BE2C (cell line): ENCODE data around the gene PLEKHA6.

Experiments used
- DNase-seq: peaks from one replicate; pipeline ENCODE4 v3.0.0-alpha.2; 2020
- H3K27me3 ChIP-seq: fragments of 250-450 bp; sonication (Bioruptor Pico); 2 replicates; pipeline ENCODE4 v1.5.1; 2020; ENCODE audit warnings: mild to moderate bottlenecking
- H3K36me3 ChIP-seq: fragments of 250-450 bp; sonication (Bioruptor Pico); 2 replicates; pipeline ENCODE4 v1.5.1; 2020; ENCODE audit warnings: mild to moderate bottlenecking
- H3K4me1 ChIP-seq: fragments of 250-450 bp; sonication (Bioruptor Pico); 2 replicates; pipeline ENCODE4 v1.5.1; 2020
- H3K4me3 ChIP-seq: 2 replicates; pipeline ENCODE4 v1.5.1; 2011; ENCODE audit warnings: low read depth, low read length
- H3K9me3 ChIP-seq: fragments of 250-450 bp; sonication (Bioruptor Pico); 2 replicates; pipeline ENCODE4 v1.5.1; 2020
- TF ChIP-seq, protein P1 (sequence below): IDR thresholded peaks from 2 replicates; pipeline ENCODE4 v1.5.1; 2012; ENCODE audit warnings: mild to moderate bottlenecking, low read depth, low read length

PLEKHA6 gene

GRCh38 chr1:204361341-204361771 is 1.6 kb upstream of the PLEKHA6 start:
- TF ChIP-seq, protein P1, sequence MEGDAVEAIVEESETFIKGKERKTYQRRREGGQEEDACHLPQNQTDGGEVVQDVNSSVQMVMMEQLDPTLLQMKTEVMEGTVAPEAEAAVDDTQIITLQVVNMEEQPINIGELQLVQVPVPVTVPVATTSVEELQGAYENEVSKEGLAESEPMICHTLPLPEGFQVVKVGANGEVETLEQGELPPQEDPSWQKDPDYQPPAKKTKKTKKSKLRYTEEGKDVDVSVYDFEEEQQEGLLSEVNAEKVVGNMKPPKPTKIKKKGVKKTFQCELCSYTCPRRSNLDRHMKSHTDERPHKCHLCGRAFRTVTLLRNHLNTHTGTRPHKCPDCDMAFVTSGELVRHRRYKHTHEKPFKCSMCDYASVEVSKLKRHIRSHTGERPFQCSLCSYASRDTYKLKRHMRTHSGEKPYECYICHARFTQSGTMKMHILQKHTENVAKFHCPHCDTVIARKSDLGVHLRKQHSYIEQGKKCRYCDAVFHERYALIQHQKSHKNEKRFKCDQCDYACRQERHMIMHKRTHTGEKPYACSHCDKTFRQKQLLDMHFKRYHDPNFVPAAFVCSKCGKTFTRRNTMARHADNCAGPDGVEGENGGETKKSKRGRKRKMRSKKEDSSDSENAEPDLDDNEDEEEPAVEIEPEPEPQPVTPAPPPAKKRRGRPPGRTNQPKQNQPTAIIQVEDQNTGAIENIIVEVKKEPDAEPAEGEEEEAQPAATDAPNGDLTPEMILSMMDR, result no peak
- Histone ChIP-seq H3K4me3 (no peak overlapping the region), H3K36me3 (no peaks in the 10 kb centered on the region), H3K4me1 (peaks cover 23% of the 10 kb centered on the region), H3K9me3 (no peaks in the 10 kb centered on the region), H3K27me3 (no peaks in the 10 kb centered on the region)
- DNase-seq, result no peak

DNA sequence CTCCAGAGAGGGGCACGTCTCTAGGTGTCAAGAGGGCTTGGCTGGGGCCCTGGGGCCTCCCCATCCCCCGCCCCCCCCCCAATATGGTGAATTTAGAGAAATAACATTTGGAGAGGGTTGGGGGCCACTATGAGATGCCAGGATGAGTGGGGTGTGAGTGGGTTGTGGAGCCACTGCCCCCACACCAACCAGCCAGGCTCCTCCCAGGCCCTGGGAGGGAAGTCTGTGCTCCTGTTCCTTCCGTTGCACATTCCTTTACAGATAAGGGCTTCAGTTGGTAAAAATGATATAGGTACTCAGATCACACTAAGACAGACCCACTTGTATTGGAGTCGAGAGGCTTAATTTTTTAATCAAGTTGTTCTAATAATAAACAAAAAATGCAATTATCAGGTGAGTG is 585 bp upstream of the PLEKHA6 start:
- H3K4me1 ChIP-seq, result peaks cover 23% of the 10 kb centered on the region
- H3K27me3 ChIP-seq, result no peaks in the 10 kb centered on the region
- H3K36me3 ChIP-seq, result no peaks in the 10 kb centered on the region
- TF ChIP-seq, protein P1, result no peak
- no peak overlapping the region for H3K4me3 ChIP-seq
- H3K9me3 ChIP-seq, result no peaks in the 10 kb centered on the region
- no peak for DNase-seq

DNA sequence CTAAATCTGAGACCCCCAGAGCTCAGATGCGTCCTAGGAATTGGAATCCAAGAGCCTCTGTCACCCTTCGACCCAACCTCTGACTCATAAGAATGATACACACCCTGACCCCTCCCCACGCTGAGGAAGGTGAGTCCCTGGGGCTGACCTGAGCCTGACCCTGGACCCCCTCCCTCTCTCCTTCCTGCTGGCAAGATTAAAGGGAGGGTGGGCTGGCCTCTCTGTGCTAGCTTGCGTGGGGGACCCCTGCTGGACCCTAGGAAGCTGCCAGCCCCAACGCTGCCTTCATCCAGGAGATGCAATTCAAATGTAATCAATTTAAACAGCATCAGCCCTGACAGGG is 627 bp downstream of the PLEKHA6 start:
- Histone ChIP-seq H3K4me1 (peaks cover 34% of the 10 kb centered on the region), H3K27me3 (no peaks in the 10 kb centered on the region), H3K9me3 (no peaks in the 10 kb centered on the region), H3K4me3 (peak overlapping the region; percentile 67), H3K36me3 (no peaks in the 10 kb centered on the region)
- DNase-seq, result no peak
- TF ChIP-seq, protein P1, result no peak

- no peaks in the 10 kb centered on the region for H3K36me3 ChIP-seq
- no peaks in the 10 kb centered on the region for H3K27me3 ChIP-seq
- peak overlapping the region; percentile 67 for H3K4me3 ChIP-seq
Measured at GRCh38 chr1:204358605-204359004, 1.1 kb downstream of the PLEKHA6 start.

GRCh38 chr1:204357551-204358490 is 1.9 kb downstream of the PLEKHA6 start:
- peaks cover 29% of the 10 kb centered on the region for H3K4me1 ChIP-seq
- DNase-seq, result peak; percentile 62
- no peaks in the 10 kb centered on the region for H3K36me3 ChIP-seq
- no peaks in the 10 kb centered on the region for H3K9me3 ChIP-seq
- H3K4me3 ChIP-seq, result peak overlapping the region; percentile 67
- H3K27me3 ChIP-seq, result no peaks in the 10 kb centered on the region
- TF ChIP-seq, protein P1, result peak; percentile 28

More at GRCh38 chr1:204358605-204359004, 1.1 kb downstream of the PLEKHA6 start:
- Histone ChIP-seq H3K4me1 (peaks cover 34% of the 10 kb centered on the region), H3K9me3 (no peaks in the 10 kb centered on the region)
- TF ChIP-seq, protein P1, result no peak
- DNase-seq, result peak; percentile 36

DNA sequence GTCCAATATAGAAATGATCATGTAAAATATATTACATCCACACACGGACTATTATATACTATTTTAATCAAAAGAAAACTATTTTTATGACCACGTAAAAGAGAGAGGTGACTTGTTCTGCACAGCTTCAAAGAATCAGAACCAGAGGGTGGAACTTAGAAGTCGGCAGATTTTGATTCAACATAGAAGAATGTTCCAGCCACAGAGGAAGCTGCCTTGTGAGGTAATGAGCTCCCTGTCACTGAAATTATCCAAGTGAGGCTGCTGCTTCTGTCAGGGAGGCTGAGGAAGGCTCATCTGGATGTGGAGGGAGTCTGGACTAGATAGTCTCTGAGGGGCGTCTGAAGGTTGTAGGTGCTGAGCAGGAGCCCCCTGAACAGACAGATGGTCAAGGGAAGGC is 2.7 kb downstream of the PLEKHA6 start:
- TF ChIP-seq, protein P1, result no peak
- Histone ChIP-seq H3K27me3 (no peaks in the 10 kb centered on the region), H3K4me3 (no peak overlapping the region), H3K9me3 (no peaks in the 10 kb centered on the region), H3K4me1 (peaks cover 28% of the 10 kb centered on the region), H3K36me3 (no peaks in the 10 kb centered on the region)
- DNase-seq, result no peak
